Panc1 (cell line): ENCODE data around the gene NEUROG1. TPM values are rescaled to one million over a fixed set of nuclear protein-coding genes. Genes with fewer than 3 reads are reported as not detected.

Experiments
- ATAC-seq: fragments of 200-7000 bp; cut with Tn5 transposase; 2 replicates; pipeline ENCODE4 v1.9.1; 2020; ENCODE audit warnings: mild to moderate bottlenecking, moderate library complexity
- BruUV-seq: library from RNA; stranded (reverse); fragments of 400-500 nt; replicated peaks from 2 replicates; lab custom pipeline; 2021; lab: Mats Ljungman, UMichigan
- CTCF ChIA-PET: fragments of 300-600 bp; sonication (Branson Sonifier 250); formaldehyde crosslinking; loops from one replicate; lab custom pipeline; 2022; ENCODE audit warnings: antibody characterized with exemption; lab: Charles Lee
- POLR2A ChIA-PET: fragments of 300-600 bp; sonication (Branson Sonifier 250); formaldehyde crosslinking; loops from one replicate; lab custom pipeline; 2022; ENCODE audit warnings: antibody characterized with exemption; lab: Charles Lee
- DNase-seq: peaks from one replicate; pipeline ENCODE4 v3.0.0-alpha.2; 2010; ENCODE audit warnings: low read depth, low spot score
- H3K27ac ChIP-seq: 2 replicates; pipeline ENCODE4 v1.5.1; 2011; ENCODE audit warnings: mild to moderate bottlenecking, low read length, inconsistent platforms
- H3K27me3 ChIP-seq: fragments of 200-500 bp; sonication (Bioruptor generic); 2 replicates; pipeline ENCODE4 v1.6.0; 2014; ENCODE audit warnings: low read length, inconsistent platforms; ENCODE audit not compliant: control insufficient read depth, insufficient read depth
- H3K36me3 ChIP-seq: fragments of 200-500 bp; sonication (Bioruptor generic); 2 replicates; pipeline ENCODE4 v1.5.1; 2014; ENCODE audit warnings: inconsistent platforms, mild to moderate bottlenecking, low read length, moderate library complexity; ENCODE audit not compliant: control insufficient read depth, insufficient read depth
- H3K4me1 ChIP-seq: 2 replicates; pipeline ENCODE4 v1.5.1; 2011; ENCODE audit warnings: inconsistent platforms, mild to moderate bottlenecking, low read length, moderate library complexity; ENCODE audit not compliant: control insufficient read depth, insufficient read depth
- H3K4me3 ChIP-seq, 2 experiments: 2 replicates each; pipeline ENCODE4 v1.5.1; 2011 to 2012; ENCODE audit warnings: low read depth in 2 of 2, low read length in 2 of 2, mild to moderate bottlenecking in 2 of 2, inconsistent platforms in 1 of 2, moderate library complexity in 1 of 2
- H3K9me3 ChIP-seq: fragments of 200-500 bp; sonication (Bioruptor generic); 2 replicates; pipeline ENCODE4 v1.5.1; 2014; ENCODE audit warnings: low read depth, mild to moderate bottlenecking, inconsistent platforms, low read length, moderate library complexity; ENCODE audit not compliant: control insufficient read depth, insufficient read depth
- CTCF ChIP-seq: fragments of 450-650 bp; IDR thresholded peaks from 2 replicates; pipeline ENCODE4 v1.5.1; 2017; ENCODE audit warnings: mild to moderate bottlenecking
- POLR2AphosphoS5 ChIP-seq: IDR thresholded peaks from 2 replicates; pipeline ENCODE4 v1.6.1; 2012; ENCODE audit warnings: mild to moderate bottlenecking, low read depth, low read length, moderate library complexity
- REST ChIP-seq, 2 experiments: IDR thresholded peaks; 2 replicates each; pipeline ENCODE4 v1.6.1; 2011 to 2012; ENCODE audit warnings: low read depth in 2 of 2, control low read depth in 1 of 2, low read length in 1 of 2, mild to moderate bottlenecking in 1 of 2, moderate library complexity in 1 of 2; ENCODE audit not compliant: insufficient read depth in 1 of 2
- SIN3A ChIP-seq: IDR thresholded peaks from 2 replicates; pipeline ENCODE4 v1.6.1; 2012; ENCODE audit warnings: low read depth, mild to moderate bottlenecking, low read length, moderate library complexity, borderline replicate concordance; ENCODE audit not compliant: insufficient read depth
- TCF7L2 ChIP-seq: IDR thresholded peaks from 2 replicates; pipeline ENCODE4 v1.6.1; 2011; ENCODE audit warnings: mild to moderate bottlenecking, low read depth, low read length, inconsistent platforms
- in situ Hi-C: cut with HindIII; loops from 2 replicates; pipeline ENCODE4 v1.10.0; 2016; ENCODE audit warnings: low sequenced_read_pairs, low pct_unique_long_range_greater_than_20kb
- intact Hi-C: fragments of 100-400 bp; cut with micrococcal nuclease; formaldehyde crosslinking; loops from one replicate; pipeline ENCODE4 v1.10.0; 2022; ENCODE audit not compliant: unreplicated experiment
- total RNA-seq: library from RNA; stranded (reverse); gene quantifications from one replicate; pipeline ENCODE4 v1.2.1, GENCODE V29; 2021; ENCODE audit not compliant: unreplicated experiment

NEUROG1 gene
- total RNA-seq, 1 experiment from 2014 or later = not detected

DNA sequence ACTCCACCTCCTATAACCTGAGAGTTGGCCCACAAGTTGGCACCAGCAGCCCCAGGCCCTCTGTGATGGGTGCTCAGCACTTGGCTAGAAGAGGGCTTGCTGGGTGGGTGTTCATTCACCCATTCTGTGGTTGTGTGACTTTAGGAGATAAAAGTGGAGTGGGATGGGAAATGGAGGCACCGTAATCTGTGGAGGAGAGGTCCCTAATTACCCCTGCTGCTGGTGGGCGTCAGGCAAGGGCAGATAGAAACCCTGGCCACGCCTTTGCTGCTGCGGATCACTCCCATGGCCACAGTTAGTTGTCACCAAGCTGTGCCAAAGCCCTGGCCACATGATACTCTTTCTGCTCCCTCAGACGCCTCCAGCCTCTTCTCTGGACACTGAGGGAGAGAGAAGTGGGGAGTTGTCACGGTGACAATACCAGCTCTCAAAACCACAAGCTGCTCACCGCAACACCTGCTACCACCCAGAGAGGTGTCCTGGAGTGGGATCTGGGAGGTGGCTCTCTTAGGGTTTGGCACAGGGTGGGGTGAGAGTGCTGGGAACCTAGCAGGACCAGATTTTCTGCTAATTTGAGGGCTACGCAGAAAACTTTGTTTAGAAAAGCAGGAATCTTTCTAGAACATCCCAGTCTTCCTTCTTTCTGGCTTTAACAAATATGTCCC, 12.0 kb upstream of the NEUROG1 start:
- BruUV-seq = no TSS peak
- TF ChIP-seq POLR2AphosphoS5 = no peak
- TF ChIP-seq SIN3A = no peak
- no peak for TF ChIP-seq TCF7L2
- no peak for TF ChIP-seq CTCF
- TF ChIP-seq REST (IDR thresholded peaks at IDR 0.05; ENCODE audit: insufficient read depth in 1 of 2, low read depth in 2 of 2, low read length in 1 of 2) = no peak
- ChIA-PET POLR2A (no interaction called here), CTCF (no interaction called here)
- DNase-seq (no peak), ATAC-seq (no peak)
- Histone ChIP-seq H3K4me1 (no peaks in the 10 kb centered on the region; the same call in 1 of the 2 replicates), H3K27me3 (peaks cover 19% of the 10 kb centered on the region), H3K36me3 (no peaks in the 10 kb centered on the region), H3K9me3 (no peaks in the 10 kb centered on the region), H3K27ac (no peak overlapping the region), H3K4me3 (no peak overlapping the region)
- intact Hi-C loops = no loop called here
- in situ Hi-C loops = no loop called here

DNA sequence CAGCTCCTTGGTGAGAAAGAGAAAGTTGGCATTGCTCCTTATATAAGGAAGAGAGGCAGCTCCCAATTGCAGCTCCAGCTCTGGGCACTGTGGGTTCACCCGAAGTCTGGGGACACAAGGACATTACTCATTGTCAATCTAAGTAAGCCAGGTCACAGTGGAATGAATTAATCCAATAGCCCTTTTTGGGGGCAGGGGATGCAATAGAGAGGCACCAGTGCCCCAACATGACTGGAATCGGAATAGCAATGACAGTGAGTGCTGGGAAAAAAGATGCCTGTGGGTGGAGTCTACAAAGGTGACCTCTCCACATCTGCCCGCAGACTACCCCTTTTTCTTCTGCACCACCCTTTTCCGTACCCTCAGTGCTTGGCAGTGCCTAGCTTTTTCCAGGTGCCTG, 11.1 kb upstream of the NEUROG1 start:
- H3K27ac ChIP-seq = no peak overlapping the region
- CTCF ChIA-PET = no interaction called here

More for the DNA sequence above, 11.1 kb upstream of the NEUROG1 start:
- DNase-seq = no peak
- Histone ChIP-seq H3K36me3 (no peaks in the 10 kb centered on the region), H3K9me3 (no peaks in the 10 kb centered on the region), H3K4me1 (no peaks in the 10 kb centered on the region; the same call in 1 of the 2 replicates), H3K27me3 (peaks cover 23% of the 10 kb centered on the region), H3K4me3 (no peak overlapping the region)
- no TSS peak for BruUV-seq
- TF ChIP-seq SIN3A = no peak
- TF ChIP-seq REST (IDR thresholded peaks at IDR 0.05; ENCODE audit: insufficient read depth in 1 of 2, low read depth in 2 of 2, low read length in 1 of 2) = no peak
- TF ChIP-seq TCF7L2 = no peak
- TF ChIP-seq POLR2AphosphoS5 = no peak
- no peak for TF ChIP-seq CTCF
- no peak for ATAC-seq
- POLR2A ChIA-PET = interaction anchor here (0.5 kb wide), 1 partner anchor 69 kb away, joined by 4 read pairs; no protein-coding TSS in a partner anchor
- in situ Hi-C loops (no loop called here), intact Hi-C loops (no loop called here)
